CD4-positive, alpha-beta T cell treated with Interleukin-15 for 1 hour (primary cell): Measurements from ENCODE around the gene TMEM258.

Source experiments
- DNase-seq: peaks from one replicate; pipeline ENCODE4 v3.0.0-alpha.2; 2020

Gene TMEM258

DNA sequence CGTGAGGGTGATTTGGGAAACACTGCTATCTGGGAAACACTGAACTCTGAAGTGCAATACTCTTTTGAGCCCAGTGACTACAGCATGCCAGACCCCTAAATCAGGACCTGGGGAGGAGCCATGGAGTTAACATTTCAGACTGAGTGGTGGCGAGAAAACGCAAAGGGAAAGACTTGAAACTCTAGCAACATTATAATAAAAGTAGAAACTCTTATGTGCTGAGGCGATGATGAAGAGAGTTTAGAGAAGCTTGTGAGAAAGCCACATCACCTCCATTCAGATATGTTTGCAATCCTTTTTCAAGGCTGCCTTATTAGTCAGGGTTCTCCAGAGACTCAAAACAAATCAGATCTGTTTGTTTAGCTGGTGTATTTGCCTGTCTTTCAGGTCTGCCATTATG lies 2.2 kb upstream of the TMEM258 start:
- no peak for DNase-seq

DNA sequence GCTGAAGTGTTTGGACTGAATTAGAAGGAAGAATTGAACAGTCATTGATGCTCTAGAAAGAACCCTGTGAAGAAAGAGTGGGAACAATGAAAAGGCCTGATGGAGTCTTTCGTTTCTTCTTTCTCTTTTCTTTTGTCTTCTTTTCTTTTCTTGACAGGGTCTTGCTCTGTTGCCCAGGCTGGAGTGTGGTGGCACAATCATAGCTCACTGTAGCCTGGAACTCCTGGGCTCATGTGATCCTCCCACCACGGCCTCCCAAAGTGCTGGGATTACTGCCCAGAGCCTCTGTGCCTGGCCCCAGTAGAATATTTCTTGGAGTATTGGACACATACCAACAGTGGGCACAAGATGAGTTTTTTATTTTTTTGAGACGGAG lies 1.4 kb upstream of the TMEM258 start:
- no peak for DNase-seq

DNA sequence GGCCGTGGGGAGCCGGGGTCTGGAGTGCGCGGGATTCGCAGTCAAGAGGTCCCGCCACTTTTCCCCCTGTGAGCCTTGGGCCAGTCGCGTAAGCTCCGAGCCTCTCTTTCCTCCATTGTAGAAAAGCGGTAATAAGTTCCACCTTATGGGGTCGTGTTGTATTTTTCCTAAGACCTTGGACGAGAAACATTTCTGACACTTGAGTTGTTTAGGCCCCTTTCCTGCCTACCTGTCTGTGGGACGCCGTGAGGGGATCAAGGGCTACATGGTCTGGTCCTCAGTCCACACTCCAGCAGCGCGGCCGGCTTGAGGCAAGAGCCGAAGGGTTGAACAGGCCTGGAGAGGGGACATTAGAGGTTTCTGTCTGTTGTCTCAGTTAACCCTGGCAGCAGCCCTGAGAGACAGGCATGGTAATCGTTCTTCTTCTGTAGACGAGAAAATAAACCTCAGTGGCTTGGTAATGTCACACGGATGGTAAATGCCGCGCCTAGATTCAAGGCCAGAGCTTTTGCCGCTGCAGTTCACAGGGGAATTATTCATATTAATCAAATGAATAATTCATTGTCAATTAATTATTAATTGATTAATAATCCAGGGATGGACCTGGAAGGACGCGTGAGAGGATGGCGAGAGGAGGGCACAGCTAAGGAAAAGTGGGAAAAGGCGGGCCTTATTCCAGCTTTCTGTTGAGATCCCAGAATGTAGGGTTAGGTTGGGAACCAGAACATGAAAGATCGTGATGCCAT lies 857 bp upstream of the TMEM258 start:
- no peak for DNase-seq

DNA sequence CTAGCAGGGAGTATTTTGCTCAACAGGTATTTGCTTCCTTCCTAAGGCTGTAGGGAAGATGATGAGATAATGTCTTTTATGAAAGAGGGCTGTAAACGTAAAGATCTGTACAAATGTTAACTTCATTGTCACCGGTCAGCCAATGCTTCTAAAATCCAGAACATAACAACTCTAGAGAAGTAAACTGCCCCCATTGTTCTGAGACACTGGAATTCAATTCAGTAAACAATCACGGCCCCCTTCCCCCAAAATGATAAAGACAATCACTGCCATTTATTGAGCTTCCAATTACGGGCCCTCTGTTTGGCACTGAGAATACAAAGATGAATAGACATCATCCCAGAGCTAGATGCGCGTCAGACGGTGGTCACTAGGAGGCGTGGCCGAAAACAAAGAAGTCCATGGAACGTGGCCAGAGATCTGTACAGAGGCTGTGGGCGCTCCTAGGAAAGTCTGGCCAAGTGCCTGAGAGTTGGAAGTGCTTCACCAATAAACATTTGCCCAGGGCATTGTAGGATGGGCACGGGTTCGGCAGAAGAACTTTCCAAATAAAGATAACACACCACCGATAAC lies 576 bp downstream of the TMEM258 start:
- peak; percentile 56 for DNase-seq

DNA sequence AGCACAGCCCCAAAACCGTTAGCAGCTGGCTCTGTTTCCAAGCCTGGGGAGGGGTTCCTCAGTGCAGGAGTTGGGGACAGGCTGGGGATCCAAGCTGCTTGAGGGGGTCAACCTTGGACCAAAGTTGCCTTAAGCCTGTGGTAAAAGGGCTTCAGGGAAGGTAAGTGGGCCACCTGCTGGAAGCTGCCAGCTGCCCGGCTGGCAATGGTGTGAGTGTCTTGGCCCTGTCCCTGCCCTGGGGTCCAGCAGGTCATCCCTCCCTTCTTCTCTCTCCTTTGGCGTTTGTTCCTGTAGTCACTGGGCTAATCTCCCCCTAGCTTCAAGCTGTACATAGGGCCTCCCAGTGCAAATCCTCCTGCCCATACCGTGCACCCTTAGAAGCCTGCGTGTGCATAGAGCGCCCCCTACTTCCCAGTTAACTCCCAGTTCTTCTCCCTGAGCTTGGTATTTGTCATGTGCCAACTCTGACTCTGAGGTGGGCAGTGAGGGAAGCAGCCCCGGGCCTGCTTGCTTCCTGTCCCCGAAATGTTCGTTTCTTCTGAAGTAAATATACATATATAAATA lies 4.4 kb downstream of the TMEM258 start:
- DNase-seq = no peak

DNA sequence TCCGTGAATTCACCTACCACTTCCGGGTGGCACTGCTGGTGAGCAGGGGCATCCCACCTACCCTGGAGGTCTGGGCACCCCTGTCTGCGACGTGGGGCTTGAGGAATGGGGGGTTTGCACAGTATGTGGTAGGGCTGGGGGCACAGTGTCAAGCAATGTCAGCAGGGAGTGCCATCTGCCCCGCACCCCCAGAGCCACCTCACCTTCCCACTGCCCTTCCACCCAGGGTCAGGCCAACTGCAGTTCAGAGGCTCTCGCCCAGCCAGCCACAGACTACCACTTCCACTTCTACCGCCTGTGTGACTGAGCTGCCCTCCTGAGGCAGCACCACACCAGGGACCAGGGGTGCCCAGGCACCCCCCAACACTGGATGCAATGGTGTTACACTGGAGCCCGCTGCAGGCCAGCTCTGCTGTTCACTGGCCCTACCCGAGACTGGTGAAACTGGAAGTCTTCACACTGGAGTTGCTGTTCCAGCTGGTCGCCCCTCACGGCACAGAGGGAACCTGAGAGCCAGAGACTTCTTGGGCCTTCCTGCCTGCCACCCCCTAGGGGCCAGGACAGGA lies 6.5 kb downstream of the TMEM258 start:
- no peak for DNase-seq

DNA sequence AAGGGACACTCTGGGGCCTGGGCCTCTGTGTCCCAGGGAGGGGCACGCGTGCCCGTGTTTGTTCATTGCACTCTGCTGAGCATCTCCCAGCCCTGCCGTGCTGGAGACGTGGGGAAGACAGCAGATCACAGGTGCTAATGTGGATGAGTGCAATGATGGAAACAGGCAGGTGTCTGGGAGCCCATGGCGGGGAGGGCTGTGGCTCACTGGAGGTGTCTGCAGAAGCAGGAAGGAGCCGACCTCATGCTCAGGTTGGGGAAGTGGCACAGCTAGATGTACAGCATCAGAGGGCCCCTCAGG lies 7.9 kb downstream of the TMEM258 start:
- DNase-seq = no peak

DNA sequence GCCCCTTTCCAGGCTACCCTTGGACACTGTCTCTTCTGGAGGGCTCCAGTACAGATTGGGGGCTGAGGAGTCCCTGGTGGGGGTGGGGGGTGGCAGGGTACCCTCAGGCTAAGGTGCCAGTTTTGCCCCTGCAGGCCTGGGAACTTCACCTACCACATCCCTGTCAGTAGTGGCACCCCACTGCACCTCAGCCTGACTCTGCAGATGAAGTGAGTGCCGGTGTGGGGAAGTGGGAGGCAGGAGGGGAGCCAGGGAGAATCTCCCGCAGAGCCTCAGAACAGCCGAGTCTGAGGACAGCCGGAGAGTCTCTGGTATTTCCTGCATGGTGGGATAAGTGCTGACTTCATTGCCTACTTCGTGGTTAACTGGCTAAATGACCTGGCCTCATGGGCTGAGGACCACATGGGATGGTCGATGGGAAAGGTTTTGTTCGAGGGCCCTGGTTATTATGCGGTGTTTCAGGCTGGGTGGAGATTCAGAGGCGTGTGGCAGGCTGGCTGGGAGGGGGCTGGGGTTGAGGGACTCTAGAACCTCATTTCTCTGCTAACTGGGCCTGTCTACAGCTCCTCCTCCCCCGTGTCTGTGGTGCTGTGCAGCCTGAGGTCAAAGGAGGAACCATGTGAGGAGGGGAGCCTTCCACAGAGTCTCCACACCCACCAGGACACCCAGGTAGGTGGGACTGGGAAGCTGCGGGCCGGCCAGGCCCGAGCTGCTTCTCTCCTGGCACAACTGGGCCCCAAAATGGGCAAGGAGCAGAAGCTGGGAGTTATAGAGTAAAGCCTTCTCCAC lies 8.5 kb downstream of the TMEM258 start:
- no peak for DNase-seq

DNA sequence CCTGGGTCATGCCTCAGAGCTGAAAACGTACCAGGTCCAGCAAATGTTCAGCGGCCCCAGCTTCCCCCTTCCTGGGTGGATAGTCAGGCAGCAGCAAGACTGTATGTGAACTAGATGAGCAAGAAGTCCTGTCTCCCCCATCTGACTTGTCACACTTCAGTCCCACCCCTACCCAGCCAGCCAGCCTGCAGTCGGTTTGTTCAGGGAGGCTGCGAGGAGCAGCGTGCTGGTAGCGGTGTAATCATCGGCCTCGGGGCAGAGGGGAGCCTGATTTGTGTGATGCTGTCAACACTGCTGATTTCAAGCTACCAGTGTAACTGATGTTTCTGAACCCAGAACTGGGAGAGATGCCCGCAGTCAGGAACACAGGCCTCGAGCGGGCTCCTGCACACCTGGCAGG lies 9.6 kb downstream of the TMEM258 start:
- no peak for DNase-seq

DNA sequence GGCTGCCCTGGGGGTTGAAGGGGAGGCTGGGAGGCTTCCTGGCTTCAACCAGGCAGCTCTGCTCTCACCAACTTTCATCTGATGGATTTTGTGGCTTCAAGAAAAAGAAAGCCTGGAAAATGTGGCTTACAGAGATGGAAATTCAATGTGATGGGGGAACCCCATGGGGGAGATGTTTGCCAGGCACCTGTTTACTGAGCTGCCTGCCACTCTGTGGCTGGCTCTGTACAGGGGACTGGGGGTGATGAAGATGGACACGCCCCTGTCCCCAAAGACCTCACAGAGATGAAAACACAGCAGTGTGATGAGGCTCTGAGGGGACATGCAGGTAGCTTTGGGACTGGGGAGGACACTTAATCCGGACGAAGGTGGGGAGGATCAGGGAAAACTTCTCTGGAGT lies 10.1 kb downstream of the TMEM258 start:
- no peak for DNase-seq

DNA sequence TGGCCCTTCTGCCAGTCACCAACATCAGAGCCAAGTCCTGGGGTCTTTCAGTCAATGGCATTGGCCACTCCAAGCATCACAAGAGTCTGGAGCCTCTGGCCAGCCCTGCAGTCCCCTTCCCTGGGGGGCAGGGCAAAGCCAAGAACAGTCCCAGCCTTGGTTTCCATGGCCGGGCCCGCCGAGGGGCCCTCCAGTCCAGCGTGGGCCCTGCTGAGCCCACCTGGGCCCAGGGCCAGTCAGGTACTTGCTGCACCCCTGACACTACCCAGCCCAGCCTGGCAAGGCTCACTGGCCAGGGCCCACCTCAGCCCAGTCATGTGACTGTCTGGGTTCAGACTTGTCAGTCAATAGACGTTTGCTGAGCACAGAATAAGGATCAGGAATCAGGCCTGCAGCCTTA lies 10.8 kb downstream of the TMEM258 start:
- DNase-seq = no peak

DNA sequence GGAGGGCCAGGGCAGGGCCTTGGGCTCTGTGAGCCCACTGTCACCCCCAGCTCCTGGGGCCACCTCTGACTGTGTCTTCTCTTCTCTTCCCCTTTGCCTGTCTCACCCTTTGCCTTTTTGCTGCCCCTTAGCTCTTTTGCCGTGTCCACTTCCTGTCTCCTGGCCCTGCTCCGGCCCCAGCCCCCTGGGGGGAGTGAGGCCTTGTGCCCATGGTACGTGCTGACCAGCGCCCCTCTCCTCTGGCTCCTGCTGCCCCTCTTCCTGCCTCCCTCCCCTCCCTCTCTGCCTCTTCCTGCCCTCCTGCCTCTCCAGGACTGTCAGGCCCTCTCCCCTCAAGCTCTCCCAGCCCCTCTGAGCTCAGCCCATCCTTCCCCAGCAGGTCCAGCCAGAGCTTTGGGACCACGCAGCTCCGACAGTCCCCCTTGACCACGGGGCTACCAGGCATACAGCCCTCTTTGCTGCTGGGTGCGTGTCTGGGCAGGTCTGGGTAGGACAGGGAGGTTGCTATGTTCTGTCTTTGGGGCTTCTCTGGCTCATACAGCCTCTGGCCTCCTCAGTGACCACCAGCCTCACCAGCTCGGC lies 11.7 kb downstream of the TMEM258 start:
- DNase-seq = no peak

DNA sequence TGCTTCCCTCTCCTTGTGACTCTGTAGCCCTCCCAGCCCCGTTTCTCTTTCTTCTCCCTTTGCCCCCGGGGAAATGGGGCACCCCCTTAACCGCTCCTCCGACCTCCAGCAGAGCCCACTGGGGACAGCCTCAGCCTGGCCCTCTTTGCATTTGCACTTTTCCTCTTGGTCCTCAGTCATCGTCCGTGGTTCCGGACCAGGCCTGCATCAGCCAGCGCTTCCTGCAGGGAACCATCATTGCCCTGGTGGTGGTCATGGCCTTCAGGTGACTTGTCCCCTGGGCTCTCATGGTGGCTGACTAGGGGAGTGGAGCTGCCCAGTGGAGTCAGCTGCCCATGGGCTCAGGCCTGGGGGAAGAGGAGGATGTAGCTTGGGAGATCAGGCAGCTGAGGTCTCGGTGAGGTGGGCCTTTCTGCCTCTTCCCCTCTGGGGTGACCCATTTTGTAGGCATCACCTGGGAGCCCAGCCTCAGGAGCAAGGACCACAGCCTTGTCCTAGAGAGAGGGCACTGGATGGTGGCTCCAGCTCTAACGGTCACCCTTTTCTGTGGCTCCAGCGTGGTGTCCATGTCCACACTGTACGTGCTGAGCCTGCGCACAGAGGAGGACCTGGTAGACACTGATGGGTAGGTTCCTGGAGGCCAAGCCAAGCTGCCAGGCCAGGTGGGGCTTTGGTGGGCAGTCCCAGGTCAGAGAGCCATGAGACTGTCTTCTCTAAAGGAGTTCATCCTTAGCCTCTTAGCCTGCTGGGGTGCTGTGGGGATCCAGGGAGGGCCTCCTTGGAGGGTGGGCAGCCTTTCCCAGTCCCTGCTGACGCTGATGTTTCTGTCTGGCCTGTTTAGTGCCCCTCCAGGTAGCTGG lies 12.5 kb downstream of the TMEM258 start:
- DNase-seq = no peak

DNA sequence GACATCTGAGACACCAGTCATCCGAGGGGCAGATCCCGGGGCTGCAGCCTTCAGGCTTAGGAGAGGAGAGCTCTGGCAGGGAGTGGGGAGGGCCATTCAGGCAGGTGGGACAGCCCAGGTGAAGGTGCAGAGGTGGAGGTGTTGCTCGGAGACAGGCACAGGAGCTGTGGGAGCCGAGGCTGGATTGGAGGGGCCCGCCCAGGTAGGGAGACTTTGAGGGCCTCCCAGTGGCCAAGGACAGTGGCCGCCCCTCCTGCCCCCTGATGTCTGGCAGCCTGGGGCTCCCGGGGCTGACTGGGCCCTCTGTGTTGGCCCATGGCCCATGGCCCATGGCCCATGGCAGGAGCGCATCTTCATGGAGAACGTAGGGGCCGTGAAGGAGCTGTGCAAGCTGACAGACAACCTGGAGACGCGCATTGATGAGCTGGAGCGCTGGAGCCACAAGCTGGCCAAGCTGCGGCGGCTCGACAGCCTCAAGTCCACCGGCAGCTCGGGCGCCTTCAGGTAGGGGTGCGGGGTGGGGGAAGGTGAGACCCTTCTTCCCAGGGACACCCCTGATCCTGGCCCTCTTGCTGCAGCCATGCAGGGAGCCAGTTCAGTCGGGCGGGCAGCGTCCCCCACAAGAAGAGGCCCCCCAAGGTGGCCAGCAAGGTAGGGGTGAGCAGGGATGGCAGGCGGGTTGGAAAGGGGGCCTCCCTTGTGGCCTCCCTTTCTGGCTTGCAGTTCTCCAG lies 13.3 kb downstream of the TMEM258 start:
- no peak for DNase-seq

DNA sequence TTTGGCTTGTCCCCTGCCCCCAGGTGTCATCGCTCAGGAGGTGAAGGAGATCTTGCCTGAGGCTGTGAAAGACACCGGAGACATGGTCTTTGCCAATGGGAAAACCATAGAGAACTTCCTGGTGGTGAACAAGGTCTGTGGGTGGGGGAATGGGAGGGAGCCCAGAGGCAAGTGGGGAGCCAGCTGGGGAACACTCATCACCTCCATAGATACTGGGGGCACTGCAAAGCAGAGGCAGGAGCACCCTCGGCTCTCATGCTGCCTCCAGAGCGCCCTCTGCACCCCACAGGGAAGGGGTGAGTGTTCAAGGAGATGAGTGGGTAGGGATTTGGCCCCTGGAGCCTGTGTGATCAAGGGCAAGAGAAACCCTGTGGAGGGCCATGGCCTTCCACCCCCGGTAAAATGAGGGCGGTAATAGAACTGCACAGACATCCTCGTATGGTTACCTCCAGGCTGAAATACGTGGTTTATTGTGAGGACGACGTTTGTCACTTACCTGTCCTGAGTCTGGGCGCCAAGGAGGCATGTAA lies 14.0 kb downstream of the TMEM258 start:
- DNase-seq = no peak

DNA sequence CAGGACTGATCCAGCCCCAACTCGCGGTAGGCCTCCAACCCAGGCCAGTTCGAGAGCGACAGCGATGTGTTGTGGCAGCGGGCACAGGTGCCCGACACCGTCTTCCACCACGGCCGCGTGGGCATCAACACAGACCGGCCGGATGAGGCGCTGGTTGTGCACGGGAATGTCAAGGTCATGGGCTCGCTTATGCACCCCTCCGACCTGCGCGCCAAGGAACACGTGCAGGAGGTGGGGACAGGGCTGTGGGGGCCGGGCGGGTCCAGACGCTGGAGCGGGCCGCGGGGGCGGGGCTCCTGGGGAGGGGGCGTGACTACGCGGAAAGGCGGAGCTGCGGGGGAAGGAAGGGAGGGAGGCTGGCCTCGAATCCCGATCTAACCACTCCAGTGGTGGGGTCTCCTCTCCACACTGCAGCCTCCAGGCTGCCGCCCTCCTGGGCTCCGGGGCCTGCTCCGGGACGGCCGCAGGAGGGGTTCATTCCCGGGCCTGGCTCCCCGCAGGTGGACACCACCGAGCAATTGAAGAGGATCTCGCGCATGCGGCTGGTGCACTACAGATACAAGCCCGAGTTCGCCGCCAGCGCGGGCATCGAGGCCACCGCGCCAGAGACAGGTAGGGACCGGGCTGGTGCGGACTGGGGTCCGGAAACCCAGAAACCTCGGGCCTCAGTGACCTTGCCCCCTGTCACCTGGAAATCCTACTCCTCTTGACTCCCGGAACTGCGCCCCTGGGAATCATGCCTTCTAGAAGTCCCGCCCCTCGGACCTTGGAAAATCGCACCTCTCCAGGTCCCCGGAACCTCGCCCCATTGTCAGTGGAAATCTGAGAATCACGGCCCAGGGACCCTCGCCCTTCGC lies 14.9 kb downstream of the TMEM258 start:
- DNase-seq = peak; percentile 63

DNA sequence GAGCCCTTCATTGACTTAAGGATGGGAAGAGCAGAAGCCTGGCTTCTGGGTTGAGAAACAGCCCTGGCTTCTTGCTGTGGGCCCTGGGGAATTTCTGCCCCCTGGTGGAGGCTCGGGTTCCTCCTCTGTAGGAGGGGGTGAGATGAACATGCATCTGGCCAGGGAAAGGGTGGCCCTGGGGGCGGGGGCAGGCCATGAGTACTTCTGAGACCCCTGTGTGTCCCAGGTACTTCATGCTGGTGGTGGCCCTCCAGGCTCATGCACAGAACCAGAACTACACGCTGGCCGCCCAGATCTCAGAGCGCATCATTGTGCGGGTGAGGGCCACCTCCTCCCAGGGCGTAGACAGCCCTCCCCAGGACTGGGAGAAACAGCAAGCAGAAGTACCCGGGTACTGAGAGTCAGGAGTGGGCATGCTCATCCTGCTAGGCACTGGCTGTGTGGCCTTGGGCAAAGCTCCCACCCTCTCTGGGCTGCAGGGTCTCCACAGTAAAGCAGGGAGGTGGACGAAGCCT lies 15.8 kb downstream of the TMEM258 start:
- DNase-seq = peak; percentile 33

DNA sequence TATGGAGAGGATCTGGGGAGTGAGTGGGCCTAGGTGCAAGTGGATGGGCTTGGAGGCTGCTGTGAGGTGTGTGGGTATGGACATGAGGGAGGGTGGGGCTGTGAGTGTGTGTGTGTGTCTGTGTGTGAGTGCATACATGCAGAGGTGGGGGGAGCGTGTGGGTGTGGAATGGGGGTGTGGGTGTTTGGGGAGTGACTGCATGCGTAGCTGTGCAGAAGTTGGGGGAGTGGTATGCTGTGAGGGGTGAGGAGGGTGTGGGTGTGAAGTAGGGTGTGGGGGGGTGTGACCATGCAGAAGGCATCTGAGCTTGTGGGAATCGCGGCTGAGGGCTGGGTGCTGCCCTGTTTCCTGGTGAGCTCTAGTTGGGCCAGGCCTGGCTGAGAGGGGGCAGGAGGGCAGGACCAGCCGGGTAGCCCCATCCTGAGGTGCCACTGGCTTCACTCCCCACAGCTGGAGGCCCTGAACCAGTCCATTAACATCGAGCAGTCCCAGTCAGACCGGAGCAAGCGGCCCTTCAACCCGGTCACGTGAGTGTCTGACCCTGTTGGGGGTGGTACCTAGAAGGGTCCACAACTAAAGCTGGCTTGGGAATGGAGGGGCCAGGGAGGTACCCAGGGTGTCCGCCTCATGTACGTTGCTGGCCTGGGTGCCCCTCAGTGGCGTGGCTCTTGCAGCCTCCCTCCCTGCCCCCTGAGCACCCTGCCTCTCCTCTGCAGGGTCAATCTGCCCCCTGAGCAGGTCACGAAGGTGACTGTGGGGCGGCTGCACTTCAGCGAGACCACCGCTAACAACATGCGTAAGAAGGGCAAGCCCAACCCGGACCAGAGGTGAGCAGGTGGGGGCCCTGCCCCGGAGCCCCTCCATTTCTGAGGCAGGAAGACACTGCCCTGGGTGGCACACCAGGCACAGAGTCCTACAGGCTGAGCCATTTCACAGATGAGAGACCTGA lies 16.5 kb downstream of the TMEM258 start:
- DNase-seq = no peak

DNA sequence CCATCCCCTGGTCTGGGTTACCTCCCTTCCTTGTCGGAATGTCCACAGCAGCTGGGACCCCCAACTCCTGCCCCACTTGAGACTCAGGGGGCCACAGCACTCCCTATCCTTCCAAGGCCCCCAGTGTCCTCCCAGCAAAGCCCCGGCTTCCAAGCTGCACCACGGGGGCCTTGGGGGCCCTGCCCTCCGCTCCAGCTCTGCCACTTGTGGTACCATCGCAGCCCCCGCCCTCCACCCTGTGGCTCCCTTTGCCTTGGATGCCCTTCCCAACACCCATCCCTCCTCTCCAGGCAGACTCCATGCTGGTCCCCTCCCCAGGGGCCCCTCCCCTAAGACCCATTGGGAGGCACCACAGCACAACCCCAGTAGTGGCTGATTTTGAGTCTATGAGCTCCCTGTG lies 17.3 kb downstream of the TMEM258 start:
- no peak for DNase-seq
